ENCODE measurements around the gene CDC16. TPM values are rescaled to one million over a fixed set of nuclear protein-coding genes. Genes with fewer than 3 reads are reported as not detected.

Gene CDC16
- total RNA-seq, 1 experiment from 2014 or later, result 71.6 TPM

Other genes starting within 250 kb of the CDC16 start
- 18.8 and 21.7 TPM in 2 replicates for gene RASA3, start 102.3 kb upstream of the CDC16 start, total RNA-seq (2014; rRNA removed; shearing (Covaris generic); ENCODE audit: low replicate concordance)
- not detected in 2 replicates for gene CFAP97D2, start 55.6 kb upstream of the CDC16 start, total RNA-seq (2014; rRNA removed; shearing (Covaris generic); ENCODE audit: low replicate concordance)
- gene UPF3A, start 46.7 kb downstream of the CDC16 start, total RNA-seq (2014; rRNA removed; shearing (Covaris generic); ENCODE audit: low replicate concordance), result 15.4 and 18.1 TPM in 2 replicates
- gene CHAMP1, start 79.6 kb downstream of the CDC16 start, total RNA-seq (2014; rRNA removed; shearing (Covaris generic); ENCODE audit: low replicate concordance), result 5.0 and 20.2 TPM in 2 replicates